Natural killer cell (primary cell): Measurements from ENCODE around the gene DPYSL5. TPM values are rescaled to one million over a fixed set of nuclear protein-coding genes. Genes with fewer than 3 reads are reported as not detected.
"Not testable (repeated sequence)": the region's sequence is repeated elsewhere in the genome, so short reads cannot be mapped to it uniquely, and the experiment has no call there.

Experiments
- ATAC-seq, 3 donors: fragments of 150-1000 bp in 2 of 3; fragments of 200-7000 bp in 1 of 3; cut with Tn5 transposase; 1 replicate in 1 of 3; 2 replicates in 2 of 3; pipeline ENCODE4 v1.10.0; 2021; ENCODE audit warnings: mild to moderate bottlenecking in 2 of 3, moderate library complexity in 2 of 3
- DNase-seq, 2 donors: peaks; one replicate each; pipeline versions ENCODE4 v3.0.0 to v3.0.0-alpha.2; 2013 to 2021; ENCODE audit warnings: mixed read lengths in 1 of 2
- H3K27ac ChIP-seq: one replicate; pipeline ENCODE4 v1.5.1; 2013; ENCODE audit warnings: mild to moderate bottlenecking, low read length
- H3K27me3 ChIP-seq: one replicate; pipeline ENCODE4 v1.6.1; 2013; ENCODE audit warnings: low read length; ENCODE audit not compliant: control insufficient read depth, insufficient read depth
- H3K36me3 ChIP-seq: one replicate; pipeline ENCODE4 v1.6.1; 2013; ENCODE audit warnings: low read length; ENCODE audit not compliant: control insufficient read depth, insufficient read depth
- H3K4me1 ChIP-seq: one replicate; pipeline ENCODE4 v1.6.1; 2013; ENCODE audit warnings: low read length; ENCODE audit not compliant: control insufficient read depth, insufficient read depth
- H3K4me3 ChIP-seq: one replicate; pipeline ENCODE4 v1.5.1; 2013; ENCODE audit warnings: low read length
- H3K9me3 ChIP-seq: one replicate; pipeline ENCODE4 v1.6.1; 2013; ENCODE audit warnings: low read length; ENCODE audit not compliant: control insufficient read depth, insufficient read depth
- H3K27ac Mint-ChIP-seq, 2 donors: one replicate each; pipeline ENCODE4 v1.8.0; 2022; ENCODE audit warnings: mild to moderate bottlenecking in 2 of 2, mixed read lengths in 2 of 2, moderate library complexity in 1 of 2
- H3K27me3 Mint-ChIP-seq, 2 donors: one replicate each; pipeline ENCODE4 v1.8.0; 2022; ENCODE audit warnings: low read depth in 2 of 2, mixed read lengths in 2 of 2
- H3K36me3 Mint-ChIP-seq: one replicate; pipeline ENCODE4 v1.8.0; 2022; ENCODE audit warnings: mixed read lengths
- H3K4me1 Mint-ChIP-seq, 2 donors: one replicate each; pipeline ENCODE4 v1.8.0; 2022; ENCODE audit warnings: mixed read lengths in 2 of 2
- H3K4me3 Mint-ChIP-seq: one replicate; pipeline ENCODE4 v1.8.0; 2022; ENCODE audit warnings: mild to moderate bottlenecking, moderate library complexity, mixed read lengths
- H3K9me3 Mint-ChIP-seq, 2 donors: one replicate each; pipeline ENCODE4 v1.8.0; 2022; ENCODE audit warnings: mixed read lengths in 2 of 2
- CTCF ChIP-seq: fragments of 200-600 bp; IDR thresholded peaks from one replicate; pipeline ENCODE4 v1.8.0; 2022; ENCODE audit warnings: antibody characterized with exemption
- WGBS: methylation state at CpG from one replicate; pipeline ENCODE4 v1.1.7; 2013; ENCODE audit warnings: missing lambda C conversion rate; ENCODE audit not compliant: insufficient coverage; 5-methylcytosine and 5-hydroxymethylcytosine counted together
- intact Hi-C: fragments of 100-400 bp; cut with micrococcal nuclease; formaldehyde crosslinking; loops from one replicate; pipeline ENCODE4 v1.14.2; 2022
- total RNA-seq, 4 donors: library from RNA; stranded (reverse); fragments of 120-200 nt in 1 of 4; gene quantifications; one replicate each; pipeline versions ENCODE4 v1.2.3 to v1.2.4, GENCODE V29; 2013 to 2022

The DPYSL5 gene
- total RNA-seq, 3 donors from 2014 or later (not counting 1 experiment from before 2014, with no cell fraction given): not detected

- peaks cover 10 to 17% of the 10 kb centered on the region in 2 donors for H3K27me3 Mint-ChIP-seq
- H3K4me3 Mint-ChIP-seq: no peak overlapping the region
- no peaks in the 10 kb centered on the region for H3K9me3 Mint-ChIP-seq
- no peak for ATAC-seq
- DNase-seq: no peak
- no peak overlapping the region for H3K27ac Mint-ChIP-seq
- WGBS: 93% methylated on average over 3 of the region's 3 CpGs
- intact Hi-C loops: no loop called here
- no peaks in the 10 kb centered on the region for H3K9me3 ChIP-seq
- H3K4me3 ChIP-seq: no peak overlapping the region
- no peaks in the 10 kb centered on the region for H3K4me1 ChIP-seq
- H3K27ac ChIP-seq: no peak overlapping the region
- H3K27me3 ChIP-seq: no peaks in the 10 kb centered on the region
- no peaks in the 10 kb centered on the region for H3K36me3 ChIP-seq
- H3K36me3 Mint-ChIP-seq: no peaks in the 10 kb centered on the region
- TF ChIP-seq CTCF: no peak
- H3K4me1 Mint-ChIP-seq: no peaks in the 10 kb centered on the region
Measured at GRCh38 chr2:26812731-26813130, 35.2 kb upstream of the DPYSL5 start.

GRCh38 chr2:26814072-26814765 is 33.7 kb upstream of the DPYSL5 start:
- DNase-seq, ATAC-seq, H3K9me3 ChIP-seq, H3K27ac Mint-ChIP-seq, H3K36me3 Mint-ChIP-seq, H3K4me3 ChIP-seq, intact Hi-C loops, H3K4me3 Mint-ChIP-seq, H3K4me1 ChIP-seq, H3K27ac ChIP-seq, H3K9me3 Mint-ChIP-seq, H3K4me1 Mint-ChIP-seq, H3K36me3 ChIP-seq, H3K27me3 ChIP-seq: not testable (repeated sequence)
- 95% methylated on average over 52 of the region's 52 CpGs for WGBS
- H3K27me3 Mint-ChIP-seq: peaks cover 19 to 24% of the 10 kb centered on the region in 2 donors

GRCh38 chr2:26816893-26817292 is 31.0 kb upstream of the DPYSL5 start:
- no peaks in the 10 kb centered on the region for H3K4me1 ChIP-seq
- Mint-ChIP-seq H3K4me1 (no peaks in the 10 kb centered on the region), H3K36me3 (no peaks in the 10 kb centered on the region), H3K27ac (no peak overlapping the region), H3K4me3 (no peak overlapping the region), H3K27me3 (peaks cover 19 to 38% of the 10 kb centered on the region in 2 donors), H3K9me3 (no peaks in the 10 kb centered on the region)
- ATAC-seq (no peak), DNase-seq (no peak)
- no peak for TF ChIP-seq CTCF
- H3K36me3 ChIP-seq: no peaks in the 10 kb centered on the region
- H3K9me3 ChIP-seq: no peaks in the 10 kb centered on the region
- H3K27me3 ChIP-seq: no peaks in the 10 kb centered on the region
- intact Hi-C loops: no loop called here
- 58% methylated on average over 3 of the region's 3 CpGs for WGBS
- no peak overlapping the region for H3K4me3 ChIP-seq
- no peak overlapping the region for H3K27ac ChIP-seq

GRCh38 chr2:26818255-26818654 is 29.7 kb upstream of the DPYSL5 start:
- 88% methylated on average over 5 of the region's 5 CpGs for WGBS
- intact Hi-C loops: no loop called here
- no peak overlapping the region for H3K27ac Mint-ChIP-seq
- H3K4me1 ChIP-seq: no peaks in the 10 kb centered on the region
- no peaks in the 10 kb centered on the region for H3K36me3 ChIP-seq
- no peak overlapping the region for H3K27ac ChIP-seq
- no peaks in the 10 kb centered on the region for H3K36me3 Mint-ChIP-seq
- no peaks in the 10 kb centered on the region for H3K9me3 ChIP-seq
- DNase-seq: no peak
- no peak overlapping the region for H3K4me3 ChIP-seq
- no peaks in the 10 kb centered on the region for H3K9me3 Mint-ChIP-seq
- H3K27me3 ChIP-seq: no peaks in the 10 kb centered on the region
- ATAC-seq: no peak
- H3K4me1 Mint-ChIP-seq: no peaks in the 10 kb centered on the region
- no peak overlapping the region for H3K4me3 Mint-ChIP-seq
- H3K27me3 Mint-ChIP-seq: peaks cover 14 to 38% of the 10 kb centered on the region in 2 donors
- TF ChIP-seq CTCF: no peak
